IPS-NIHi7 (cell line): ENCODE measurements around the gene GPHN.

Experiments used
- DNase-seq: peaks from one replicate; pipeline ENCODE4 v3.0.0; 2012; ENCODE audit warnings: mixed read lengths; ENCODE audit errors: extremely low spot score

The GPHN gene

GRCh38 chr14:66944872-66945271, 436.9 kb downstream of the GPHN start:
- no peak for DNase-seq

- no peak for DNase-seq
Measured at GRCh38 chr14:66955159-66955558, 447.2 kb downstream of the GPHN start.

GRCh38 chr14:66959437-66960050, 451.6 kb downstream of the GPHN start:
- DNase-seq, result no peak

- no peak for DNase-seq
Measured at GRCh38 chr14:66965831-66966230, 457.9 kb downstream of the GPHN start.

GRCh38 chr14:66972469-66972868, 464.5 kb downstream of the GPHN start:
- no peak for DNase-seq

- no peak for DNase-seq
Measured at GRCh38 chr14:66974397-66975025, 466.6 kb downstream of the GPHN start.

GRCh38 chr14:66975251-66975650, 467.3 kb downstream of the GPHN start:
- DNase-seq, result no peak

- DNase-seq, result no peak
Measured at GRCh38 chr14:66979101-66979974, 471.4 kb downstream of the GPHN start.

GRCh38 chr14:66982247-66982646, 474.3 kb downstream of the GPHN start:
- no peak for DNase-seq

- no peak for DNase-seq
Measured at GRCh38 chr14:66992776-66993175, 484.8 kb downstream of the GPHN start.

GRCh38 chr14:66993512-66993911, 485.6 kb downstream of the GPHN start:
- no peak for DNase-seq

- no peak for DNase-seq
Measured at GRCh38 chr14:66998013-66998412, 490.1 kb downstream of the GPHN start.

GRCh38 chr14:66999978-67000377, 492.0 kb downstream of the GPHN start:
- no peak for DNase-seq

GRCh38 chr14:67002994-67003753, 495.2 kb downstream of the GPHN start:
- DNase-seq, result no peak

- DNase-seq, result no peak
Measured at GRCh38 chr14:67004521-67004920, 496.6 kb downstream of the GPHN start.

- no peak for DNase-seq
Measured at GRCh38 chr14:67010602-67011001, 502.7 kb downstream of the GPHN start.

GRCh38 chr14:67016856-67017255, 508.9 kb downstream of the GPHN start:
- DNase-seq, result no peak

GRCh38 chr14:67018720-67019119, 510.8 kb downstream of the GPHN start:
- DNase-seq, result no peak

GRCh38 chr14:67019796-67020195, 511.8 kb downstream of the GPHN start:
- DNase-seq, result no peak

GRCh38 chr14:67031920-67032774, 524.2 kb downstream of the GPHN start:
- peak; percentile 8 for DNase-seq

- DNase-seq, result no peak
Measured at GRCh38 chr14:67045440-67045839, 537.5 kb downstream of the GPHN start.
